22Rv1 (cell line): ENCODE results near the gene MDM1.

Source experiments
- CTCF ChIP-seq: fragments of 450-650 bp; IDR thresholded peaks from 2 replicates; pipeline ENCODE4 v1.5.1; 2017; ENCODE audit warnings: mild to moderate bottlenecking
- ZFX ChIP-seq: fragments of 450-650 bp; IDR thresholded peaks from 2 replicates; pipeline ENCODE4 v1.6.1; 2017; ENCODE audit warnings: antibody characterized with exemption, borderline replicate concordance

GRCh38 chr12:68377881-68378280 is 45.7 kb upstream of the MDM1 start:
- TF ChIP-seq CTCF (no peak), ZFX (no peak)
